Uterus (tissue), 2 donors: ENCODE data around the gene FBN2.

ENCODE experiments used
- CTCF ChIP-seq, 4 experiments: fragments of 200-600 bp in 2 of 4; fragments of 450-650 bp in 2 of 4; sonication (generic) in 2 of 4; IDR thresholded peaks; one replicate each; pipeline ENCODE4 v1.5.1; 2016 to 2019; ENCODE audit warnings: antibody characterized with exemption in 4 of 4, mild to moderate bottlenecking in 2 of 4, moderate library complexity in 1 of 4
- POLR2A ChIP-seq, 2 donors: fragments of 450-650 bp; IDR thresholded peaks; one replicate each; pipeline ENCODE4 v1.6.1; 2016; ENCODE audit warnings: antibody characterized with exemption in 2 of 2, mild to moderate bottlenecking in 1 of 2, moderate library complexity in 1 of 2

- TF ChIP-seq CTCF (IDR thresholded peaks at IDR 0.05) (no peak), POLR2A (IDR thresholded peaks at IDR 0.05) (no peak)
Measured at GRCh38 chr5:128328446-128328845, 209.6 kb downstream of the FBN2 start.
